Esophagus muscularis mucosa (tissue), 4 donors: ENCODE measurements around the gene WTAP. TPM values are rescaled to one million over a fixed set of nuclear protein-coding genes. Genes with fewer than 3 reads are reported as not detected.
A peak's percentile ranks its signal among the peaks of the same experiment; 100 is the strongest.

Experiments used
- DNase-seq: peaks from one replicate; pipeline ENCODE4 v3.0.0-alpha.2; 2017; ENCODE audit errors: extremely low spot score
- H3K27ac ChIP-seq, 4 donors: fragments of 200-600 bp; sonication (generic); replicated peaks in 1 of 4; 1 replicate in 3 of 4; 2 replicates in 1 of 4; pipeline ENCODE4 v1.5.1; 2016 to 2019; ENCODE audit warnings: mild to moderate bottlenecking in 1 of 4
- H3K27me3 ChIP-seq, 4 donors: fragments of 200-600 bp; sonication (generic); one replicate each; pipeline versions ENCODE4 v1.5.1 to v1.6.0; 2016 to 2019
- H3K36me3 ChIP-seq, 4 donors: fragments of 200-600 bp; sonication (generic); one replicate each; pipeline ENCODE4 v1.5.1; 2016 to 2019
- H3K4me1 ChIP-seq, 4 donors: fragments of 200-600 bp; sonication (generic); one replicate each; pipeline ENCODE4 v1.5.1; 2016 to 2019
- H3K4me3 ChIP-seq, 4 donors: fragments of 200-600 bp; sonication (generic); 1 replicate in 2 of 4; 2 replicates in 2 of 4; pipeline ENCODE4 v1.5.1; 2016 to 2019; ENCODE audit warnings: mild to moderate bottlenecking in 4 of 4, moderate library complexity in 1 of 4
- H3K9me3 ChIP-seq, 4 donors: fragments of 200-600 bp; sonication (generic); 1 replicate in 3 of 4; 2 replicates in 1 of 4; pipeline ENCODE4 v1.5.1; 2016 to 2019
- EP300 ChIP-seq: sonication (generic); formaldehyde crosslinking; IDR thresholded peaks from one replicate; pipeline ENCODE4 v1.6.1; 2017; ENCODE audit warnings: antibody characterized with exemption
- POLR2A ChIP-seq: fragments of 450-650 bp; IDR thresholded peaks from one replicate; pipeline ENCODE4 v1.6.1; 2017; ENCODE audit warnings: antibody characterized with exemption, moderate library complexity, mild to moderate bottlenecking, low read depth
- POLR2AphosphoS5 ChIP-seq, 2 donors: sonication (generic); formaldehyde crosslinking; IDR thresholded peaks; one replicate each; pipeline ENCODE4 v1.6.1; 2017; ENCODE audit warnings: antibody characterized with exemption in 2 of 2
- WGBS: methylation state at CpG from one replicate; pipeline ENCODE4 v1.1.5; 2018; 5-methylcytosine and 5-hydroxymethylcytosine counted together
- intact Hi-C: fragments of 100-400 bp; cut with DNase I; formaldehyde crosslinking; loops from one replicate; pipeline ENCODE4 v1.15.1; 2023
- total RNA-seq, 4 donors: library from RNA; depleted of rRNA; stranded (reverse); fragments of >200 nt; gene quantifications; one replicate each; pipeline versions ENCODE4 v1.1.0 to v1.2.1, GENCODE V29; 2016
- TF ChIP-seq, protein P1 (sequence below), 3 experiments: fragments of 200-600 bp in 2 of 3; fragments of 450-650 bp in 1 of 3; sonication (generic) in 2 of 3; IDR thresholded peaks; one replicate each; pipeline ENCODE4 v1.5.1; 2017 to 2019; ENCODE audit warnings: antibody characterized with exemption in 3 of 3, mild to moderate bottlenecking in 2 of 3, moderate library complexity in 1 of 3

The WTAP gene
- total RNA-seq, 4 donors from 2014 or later, result 62.7 to 96.9 (median 75.3) TPM

DNA sequence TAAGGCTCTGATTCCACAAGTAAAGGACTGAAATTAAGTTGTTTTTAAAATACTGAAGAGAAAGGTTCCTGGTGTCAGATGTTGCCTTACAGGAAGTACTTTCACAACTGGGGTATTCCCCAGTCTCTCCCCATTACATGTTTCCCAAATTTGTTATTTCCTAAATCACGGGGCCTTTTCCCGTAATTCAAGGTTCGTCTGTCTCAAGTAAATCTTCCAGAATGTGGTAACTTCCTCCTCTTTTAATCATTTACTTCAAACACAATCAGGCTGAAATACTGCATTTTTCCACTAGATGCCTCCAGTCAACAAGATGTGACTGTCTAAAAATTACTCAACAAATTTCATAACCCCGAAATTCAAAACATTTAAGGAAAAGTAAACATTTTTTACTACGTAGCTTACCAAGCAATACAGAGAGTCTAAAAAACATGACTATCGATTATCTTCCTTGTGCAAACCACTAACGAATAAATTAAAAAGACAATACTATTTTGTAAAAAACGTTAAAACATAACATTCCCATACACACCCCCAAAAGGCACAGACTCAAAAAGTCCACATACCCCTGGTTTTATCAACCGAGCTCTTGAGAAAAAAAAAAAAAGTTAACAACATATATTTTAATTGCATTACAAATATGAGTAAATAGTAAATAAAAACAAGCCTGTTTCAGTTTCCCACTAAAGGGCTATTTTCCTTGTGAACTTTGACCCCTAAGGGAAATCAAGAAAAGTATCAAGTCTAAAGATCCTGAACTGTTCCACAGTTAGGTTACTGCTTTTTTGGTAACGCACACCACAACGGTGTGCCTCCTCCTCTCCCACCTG, 36.0 kb upstream of the WTAP start:
- DNase-seq, result no peak
- peaks cover 10 to 46% (median 31%) of the 10 kb centered on the region in 4 donors for H3K36me3 ChIP-seq
- 7% methylated on average over 11 of the region's 11 CpGs for WGBS
- H3K27ac ChIP-seq, result peak overlapping the region; percentile 96 to 99 (median 98)
- no peaks in the 10 kb centered on the region for H3K27me3 ChIP-seq
- peak overlapping the region; percentile 85 to 100 (median 90) for H3K4me3 ChIP-seq
- intact Hi-C loops, result loop anchor here (5.0 kb wide), 1 partner anchor 36 kb away; the partner anchor contains the start of gene WTAP
- H3K9me3 ChIP-seq, result no peaks in the 10 kb centered on the region
- peaks cover 42 to 75% (median 71%) of the 10 kb centered on the region in 4 donors for H3K4me1 ChIP-seq
- TF ChIP-seq, protein P1, sequence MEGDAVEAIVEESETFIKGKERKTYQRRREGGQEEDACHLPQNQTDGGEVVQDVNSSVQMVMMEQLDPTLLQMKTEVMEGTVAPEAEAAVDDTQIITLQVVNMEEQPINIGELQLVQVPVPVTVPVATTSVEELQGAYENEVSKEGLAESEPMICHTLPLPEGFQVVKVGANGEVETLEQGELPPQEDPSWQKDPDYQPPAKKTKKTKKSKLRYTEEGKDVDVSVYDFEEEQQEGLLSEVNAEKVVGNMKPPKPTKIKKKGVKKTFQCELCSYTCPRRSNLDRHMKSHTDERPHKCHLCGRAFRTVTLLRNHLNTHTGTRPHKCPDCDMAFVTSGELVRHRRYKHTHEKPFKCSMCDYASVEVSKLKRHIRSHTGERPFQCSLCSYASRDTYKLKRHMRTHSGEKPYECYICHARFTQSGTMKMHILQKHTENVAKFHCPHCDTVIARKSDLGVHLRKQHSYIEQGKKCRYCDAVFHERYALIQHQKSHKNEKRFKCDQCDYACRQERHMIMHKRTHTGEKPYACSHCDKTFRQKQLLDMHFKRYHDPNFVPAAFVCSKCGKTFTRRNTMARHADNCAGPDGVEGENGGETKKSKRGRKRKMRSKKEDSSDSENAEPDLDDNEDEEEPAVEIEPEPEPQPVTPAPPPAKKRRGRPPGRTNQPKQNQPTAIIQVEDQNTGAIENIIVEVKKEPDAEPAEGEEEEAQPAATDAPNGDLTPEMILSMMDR (IDR thresholded peaks at IDR 0.05), result peak; percentile 85 to 90 (median 86)
- TF ChIP-seq POLR2A (no peak), POLR2AphosphoS5 (IDR thresholded peaks at IDR 0.05) (peak; percentile 17 to 69), EP300 (peak; percentile 59)

DNA sequence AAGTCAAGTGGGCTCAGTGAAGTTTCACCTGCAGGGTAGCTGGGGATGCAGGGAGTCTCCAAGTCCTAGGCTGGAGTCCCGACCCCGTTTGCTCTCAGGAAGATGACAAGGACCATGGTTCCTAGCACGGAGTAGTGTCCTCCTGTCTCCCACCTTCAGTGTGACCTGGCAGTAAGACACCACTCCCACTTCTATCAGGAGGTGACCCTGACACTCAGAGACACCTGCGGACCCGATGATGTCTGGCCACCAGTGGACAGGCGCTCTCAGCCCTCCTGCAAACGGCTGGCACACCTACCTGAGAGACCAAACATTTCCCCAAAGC, 35.4 kb upstream of the WTAP start:
- peak; percentile 80 for DNase-seq
- peak overlapping the region; percentile 96 to 99 (median 98) for H3K27ac ChIP-seq
- TF ChIP-seq EP300 (no peak), POLR2A (no peak), POLR2AphosphoS5 (IDR thresholded peaks at IDR 0.05) (no peak)
- TF ChIP-seq, protein P1 (IDR thresholded peaks at IDR 0.05), result no peak
- H3K4me3 ChIP-seq, result peak overlapping the region; percentile 85 to 100 (median 90)
- peaks cover 42 to 69% (median 66%) of the 10 kb centered on the region in 4 donors for H3K4me1 ChIP-seq
- WGBS, result 0% methylated on average over 1 of the region's 7 CpGs
- no peaks in the 10 kb centered on the region for H3K9me3 ChIP-seq
- intact Hi-C loops, result loop anchor here (2.0 to 5.0 kb wide), 2 partner anchors 35 to 97 kb away; partner anchors contain the start of genes TCP1 and WTAP
- no peaks in the 10 kb centered on the region for H3K27me3 ChIP-seq
- peaks cover 8 to 40% (median 25%) of the 10 kb centered on the region in 4 donors for H3K36me3 ChIP-seq

DNA sequence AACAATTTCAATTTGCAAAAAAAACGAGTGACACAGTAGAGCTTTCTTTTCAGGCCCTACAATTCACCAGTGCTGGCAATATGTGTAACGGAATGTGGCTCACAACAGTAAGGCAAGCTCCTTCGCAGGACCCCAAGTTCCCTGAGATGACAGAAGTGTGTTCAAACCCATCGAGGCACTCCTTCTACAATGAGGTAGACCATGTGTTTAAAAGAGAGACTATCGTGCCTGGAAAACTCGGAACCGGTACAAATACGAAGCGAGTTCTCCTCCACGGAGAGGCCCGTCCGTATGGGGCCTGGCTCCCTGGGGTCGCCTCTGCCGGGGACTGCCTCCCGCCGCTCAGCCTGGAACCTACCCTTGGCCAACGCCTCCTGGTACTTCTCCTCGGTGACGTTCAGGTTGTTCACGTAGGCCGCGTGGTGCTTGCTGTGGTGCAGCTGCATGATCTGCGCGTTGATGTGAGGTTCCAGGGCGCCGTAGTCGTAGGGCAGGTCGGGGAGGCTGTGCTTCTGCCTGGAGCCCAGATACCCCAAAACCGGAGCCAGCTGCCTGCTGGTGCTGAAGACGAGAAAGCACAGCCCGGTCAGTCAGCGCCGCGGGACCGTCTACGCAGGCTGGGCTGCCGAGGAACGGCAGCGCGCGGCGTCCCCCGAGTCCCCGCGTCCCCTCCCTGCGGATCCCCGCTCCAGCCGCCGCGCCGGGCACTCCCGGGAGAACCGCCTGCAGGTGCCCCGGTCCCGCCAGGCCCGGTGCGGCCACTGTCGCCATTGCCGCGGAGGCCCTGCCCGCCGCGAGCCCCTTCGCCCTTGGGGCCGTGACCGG, 34.8 kb upstream of the WTAP start:
- Histone ChIP-seq H3K4me3 (peak overlapping the region; percentile 85 to 100 (median 90)), H3K27me3 (no peaks in the 10 kb centered on the region), H3K27ac (peak overlapping the region; percentile 96 to 99 (median 98)), H3K9me3 (no peaks in the 10 kb centered on the region), H3K36me3 (peaks cover 2 to 34% (median 20%) of the 10 kb centered on the region in 4 donors), H3K4me1 (peaks cover 40 to 63% (median 62%) of the 10 kb centered on the region in 4 donors)
- peak; percentile 90 for DNase-seq
- intact Hi-C loops, result loop anchor here (2.0 to 5.0 kb wide), 2 partner anchors 35 to 96 kb away; partner anchors contain the start of genes TCP1 and WTAP
- WGBS, result 3% methylated on average over 6 of the region's 66 CpGs
- TF ChIP-seq, protein P1 (IDR thresholded peaks at IDR 0.05), result no peak
- TF ChIP-seq POLR2AphosphoS5 (IDR thresholded peaks at IDR 0.05) (peak in 1 of 2 donors; percentile 46), POLR2A (peak; percentile 67), EP300 (no peak)

DNA sequence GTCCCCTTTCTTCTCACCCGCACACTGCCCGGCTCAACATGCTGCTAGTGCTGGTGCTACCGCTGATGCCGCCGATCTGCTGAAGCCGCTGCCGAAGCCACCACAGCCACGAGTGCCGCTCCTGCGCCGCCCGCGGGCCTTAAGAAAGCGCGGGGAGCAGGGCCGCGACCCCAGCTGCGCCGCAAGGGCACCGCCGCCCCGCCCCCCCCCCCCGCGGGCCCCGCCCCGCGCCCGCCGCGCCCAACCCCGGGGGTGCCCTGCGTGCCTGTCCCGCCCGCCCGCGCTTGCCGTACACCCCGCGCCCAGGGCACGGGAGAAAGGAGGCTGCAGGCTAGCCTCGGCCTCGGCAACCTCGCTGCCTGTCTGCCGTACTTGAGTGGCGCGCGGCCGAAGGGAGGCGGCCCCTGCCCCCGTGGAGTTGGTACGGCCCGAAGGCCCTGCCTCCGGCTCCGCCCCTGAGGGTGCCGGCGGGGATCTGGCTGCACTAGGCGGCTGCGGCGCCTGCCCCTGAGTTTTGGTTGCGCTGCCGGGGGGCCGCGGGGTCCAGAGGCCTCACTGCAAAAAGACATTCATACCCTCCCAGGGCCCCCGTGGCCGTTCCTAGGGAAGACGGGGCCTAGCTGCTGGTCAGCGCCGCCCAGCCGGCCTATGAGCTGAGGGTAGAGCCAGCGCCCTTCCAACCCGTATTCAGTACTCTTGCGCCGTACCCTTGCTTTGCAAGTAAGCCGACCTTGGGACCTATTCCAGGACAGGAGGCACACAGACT, 34.0 kb upstream of the WTAP start, which contains the start of gene SOD2:
TSS of gene SOD2 (minus strand) at position 114 of the 766 bp plus-strand sequence. CDS start at position 40, 74 bp downstream.
- intact Hi-C loops, result loop anchor here (2.0 to 5.0 kb wide), 2 partner anchors 34 to 95 kb away; partner anchors contain the start of genes TCP1 and WTAP
- Histone ChIP-seq H3K4me1 (peaks cover 36 to 55% (median 54%) of the 10 kb centered on the region in 4 donors), H3K27me3 (no peaks in the 10 kb centered on the region)

More for the DNA sequence above, 34.0 kb upstream of the WTAP start, which contains the start of gene SOD2:
- TF ChIP-seq POLR2A (peak; percentile 95), POLR2AphosphoS5 (IDR thresholded peaks at IDR 0.05) (peak; percentile 88 to 96)
- TF ChIP-seq, protein P1 (IDR thresholded peaks at IDR 0.05), result no peak
- WGBS, result 0% methylated on average over 16 of the region's 74 CpGs
- peak within 1 kb of the TSS; percentile 85 to 100 (median 90) for H3K4me3 ChIP-seq
- peak; percentile 97 for DNase-seq
- peaks cover 0 to 26% (median 16%) of the 10 kb centered on the region in 4 donors for H3K36me3 ChIP-seq
- no peaks in the 10 kb centered on the region for H3K9me3 ChIP-seq
- H3K27ac ChIP-seq, result peak within 1 kb of the TSS; percentile 96 to 99 (median 98)
